DND-41 (cell line): Measurements from ENCODE around the gene PHACTR1.

Experiments used
- ATAC-seq: fragments of 200-7000 bp; cut with Tn5 transposase; 3 replicates; pipeline ENCODE4 v1.9.1; 2021; ENCODE audit warnings: low read depth; ENCODE audit not compliant: insufficient read depth
- DNase-seq: peaks from one replicate; pipeline ENCODE4 v3.0.0-alpha.2; 2020
- H2AFZ ChIP-seq: 2 replicates; pipeline ENCODE4 v1.6.0; 2012; ENCODE audit warnings: low read depth, low read length
- H3K27ac ChIP-seq: 2 replicates; pipeline ENCODE4 v1.5.1; 2012; ENCODE audit warnings: low read length, inconsistent platforms
- H3K27me3 ChIP-seq: fragments of 200-600 bp; sonication (generic); 2 replicates; pipeline ENCODE4 v1.6.0; 2012; ENCODE audit warnings: low read length, mild to moderate bottlenecking, inconsistent platforms; ENCODE audit not compliant: insufficient read depth, poor library complexity
- H3K36me3 ChIP-seq: 2 replicates; pipeline ENCODE4 v1.5.1; 2012; ENCODE audit warnings: low read length, inconsistent platforms; ENCODE audit not compliant: insufficient read depth
- H3K4me1 ChIP-seq: 2 replicates; pipeline ENCODE4 v1.5.1; 2012; ENCODE audit warnings: mild to moderate bottlenecking, low read length; ENCODE audit not compliant: insufficient read depth
- H3K4me2 ChIP-seq: 2 replicates; pipeline ENCODE4 v1.6.0; 2012; ENCODE audit warnings: mild to moderate bottlenecking, moderate library complexity, low read length, inconsistent platforms; ENCODE audit not compliant: insufficient read depth
- H3K4me3 ChIP-seq, 2 experiments: fragments of 200-600 bp in 1 of 2; shearing (Covaris generic) in 1 of 2; 2 replicates each; pipeline ENCODE4 v1.5.1; 2012 to 2016; ENCODE audit warnings: inconsistent platforms in 2 of 2, low read length in 2 of 2, mild to moderate bottlenecking in 2 of 2, low read depth in 1 of 2, moderate library complexity in 1 of 2
- H3K79me2 ChIP-seq: 2 replicates; pipeline ENCODE4 v1.6.0; 2012; ENCODE audit warnings: low read length, inconsistent platforms; ENCODE audit not compliant: insufficient read depth
- H3K9ac ChIP-seq: 2 replicates; pipeline ENCODE4 v1.6.0; 2012; ENCODE audit warnings: low read depth, mild to moderate bottlenecking, inconsistent platforms, low read length, moderate library complexity
- H3K9me3 ChIP-seq: 2 replicates; pipeline ENCODE4 v1.5.1; 2012; ENCODE audit warnings: low read length, moderate library complexity, mild to moderate bottlenecking, inconsistent platforms; ENCODE audit not compliant: insufficient read depth, severe bottlenecking
- H4K20me1 ChIP-seq: 2 replicates; pipeline ENCODE4 v1.6.0; 2012; ENCODE audit warnings: low read length; ENCODE audit not compliant: insufficient read depth
- CTCF ChIP-seq: IDR thresholded peaks from 2 replicates; pipeline ENCODE4 v1.5.1; 2012; ENCODE audit warnings: borderline replicate concordance, low read length, moderate library complexity, mild to moderate bottlenecking; ENCODE audit not compliant: poor library complexity, severe bottlenecking; ENCODE audit errors: extremely low read depth
- EZH2 ChIP-seq: IDR thresholded peaks from 3 replicates; pipeline ENCODE4 v1.6.1; 2012; ENCODE audit warnings: borderline replicate concordance, low read depth, mild to moderate bottlenecking, moderate library complexity, low read length, inconsistent platforms; ENCODE audit not compliant: severe bottlenecking

PHACTR1 gene

GRCh38 chr6:13075141-13075845 is 358.7 kb downstream of the PHACTR1 start:
- TF ChIP-seq CTCF: no peak
- no peak for TF ChIP-seq EZH2
- DNase-seq (no peak), ATAC-seq (no peak)
- Histone ChIP-seq H3K4me2 (no peak overlapping the region), H3K9me3 (no peaks in the 10 kb centered on the region), H3K79me2 (no peaks in the 10 kb centered on the region), H3K36me3 (no peaks in the 10 kb centered on the region), H3K4me3 (no peak overlapping the region), H3K9ac (no peak overlapping the region), H3K27ac (no peak overlapping the region), H3K27me3 (peaks cover 4% of the 10 kb centered on the region), H2AFZ (no peak overlapping the region), H4K20me1 (no peaks in the 10 kb centered on the region), H3K4me1 (no peaks in the 10 kb centered on the region)

- Histone ChIP-seq H2AFZ (no peak overlapping the region), H3K9ac (no peak overlapping the region), H4K20me1 (no peaks in the 10 kb centered on the region), H3K9me3 (no peaks in the 10 kb centered on the region), H3K27me3 (peaks cover under 1% of the 10 kb centered on the region), H3K27ac (no peak overlapping the region), H3K4me2 (no peak overlapping the region), H3K4me3 (no peak overlapping the region), H3K4me1 (no peaks in the 10 kb centered on the region), H3K36me3 (no peaks in the 10 kb centered on the region), H3K79me2 (no peaks in the 10 kb centered on the region)
- ATAC-seq (no peak), DNase-seq (no peak)
- TF ChIP-seq EZH2 (no peak), CTCF (no peak)
Observed at GRCh38 chr6:13076575-13076974, 360.0 kb downstream of the PHACTR1 start.

- no peaks in the 10 kb centered on the region for H4K20me1 ChIP-seq
- H3K27ac ChIP-seq: no peak overlapping the region
- TF ChIP-seq CTCF (no peak), EZH2 (no peak)
- no peak for DNase-seq
- H3K36me3 ChIP-seq: no peaks in the 10 kb centered on the region
- no peak overlapping the region for H2AFZ ChIP-seq
- H3K27me3 ChIP-seq: no peaks in the 10 kb centered on the region
- H3K4me2 ChIP-seq: no peak overlapping the region
- no peaks in the 10 kb centered on the region for H3K79me2 ChIP-seq
- H3K4me3 ChIP-seq: no peak overlapping the region
- no peaks in the 10 kb centered on the region for H3K4me1 ChIP-seq
- H3K9me3 ChIP-seq: no peaks in the 10 kb centered on the region
- no peak for ATAC-seq
- H3K9ac ChIP-seq: no peak overlapping the region
Observed at GRCh38 chr6:13077117-13077516, 360.6 kb downstream of the PHACTR1 start.
